ENCODE data around the gene CCDC38.

CCDC38 gene

GRCh38 chr12:95836630-95837239, 105.7 kb downstream of the CCDC38 start:
- peak; percentile 8 for DNase-seq (ENCODE audit: low spot score)

- DNase-seq (ENCODE audit: low spot score), result peak; percentile 18
Observed at GRCh38 chr12:95836185-95836609, 106.2 kb downstream of the CCDC38 start.

GRCh38 chr12:95834572-95834971, 107.8 kb downstream of the CCDC38 start:
- no peak for DNase-seq (ENCODE audit: low spot score)

GRCh38 chr12:95830335-95831089, 111.9 kb downstream of the CCDC38 start:
- no peak for DNase-seq (ENCODE audit: low spot score)

GRCh38 chr12:95829395-95829794, 113.0 kb downstream of the CCDC38 start:
- DNase-seq (ENCODE audit: low spot score), result no peak

GRCh38 chr12:95820096-95820703, 122.2 kb downstream of the CCDC38 start:
- peak; percentile 51 for DNase-seq (ENCODE audit: low spot score)
